ENCODE results near the gene TRMU.

TRMU gene

DNA sequence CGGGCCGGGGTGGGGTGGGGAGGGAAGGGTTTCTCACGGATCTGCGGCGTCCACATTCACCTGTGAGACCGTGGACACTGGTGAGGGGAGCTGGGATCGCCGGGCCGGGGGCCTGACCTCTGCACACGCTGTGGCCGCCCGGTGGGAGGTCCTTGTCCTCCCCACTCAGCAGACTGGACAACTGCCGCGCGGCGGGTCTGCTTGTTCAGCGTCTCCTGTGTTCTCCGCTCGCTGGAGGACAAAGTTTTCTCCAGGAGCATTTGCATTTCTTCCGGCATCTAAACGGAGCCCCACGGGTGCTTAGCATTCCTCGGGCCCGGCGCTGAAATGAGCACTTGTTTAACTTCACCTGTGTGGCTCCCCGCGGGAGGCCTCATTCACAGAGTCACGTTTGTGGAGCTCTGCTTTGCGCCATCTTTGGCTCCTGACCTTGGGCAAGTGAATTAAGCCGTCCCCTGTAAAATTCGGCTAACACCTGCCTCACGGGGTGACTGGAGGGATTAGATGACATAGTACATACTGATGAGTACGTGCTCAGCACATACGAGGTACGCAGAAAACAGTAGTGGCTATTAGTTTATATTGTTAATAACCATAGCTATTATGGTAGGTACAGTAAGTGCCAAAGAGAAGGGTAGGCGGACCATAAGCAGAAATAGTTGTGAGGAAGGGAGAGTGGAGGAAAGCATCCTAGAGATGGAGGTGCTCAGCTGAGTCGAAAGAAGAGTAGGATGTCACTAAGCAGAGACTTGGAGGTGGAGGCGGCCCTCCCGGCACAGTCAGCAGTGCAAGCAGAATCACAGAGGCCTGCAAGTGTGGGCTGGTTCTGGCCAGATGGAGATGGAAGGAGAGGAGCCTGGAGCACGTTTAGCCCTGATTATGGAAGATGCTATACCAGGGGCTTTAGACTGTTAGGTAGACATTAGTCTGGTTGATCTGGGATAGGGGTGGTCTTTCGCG, 885 bp downstream of the TRMU start:
- no peak for DNase-seq (ENCODE audit: low read depth, low spot score)

DNA sequence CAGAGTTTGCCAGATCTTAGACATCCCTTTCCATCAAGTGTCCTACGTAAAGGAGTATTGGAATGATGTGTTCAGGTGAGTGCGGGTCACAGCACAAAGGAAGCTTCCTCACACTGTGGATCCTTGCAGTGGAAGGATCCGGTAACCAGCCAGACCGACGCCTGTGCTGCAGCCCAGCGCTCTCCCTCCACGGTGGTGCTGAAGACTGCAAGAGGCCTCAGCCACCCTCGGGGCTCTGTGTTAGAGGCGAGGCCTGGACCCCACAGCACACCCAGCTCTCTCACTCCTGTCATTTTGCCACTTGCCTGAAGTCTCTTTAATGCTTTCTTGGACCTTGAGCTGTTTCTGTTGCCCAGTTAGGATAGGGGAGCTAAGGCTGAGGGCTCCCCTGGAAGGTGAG, 2.4 kb downstream of the TRMU start:
- no peak for DNase-seq (ENCODE audit: low read depth, low spot score)

DNA sequence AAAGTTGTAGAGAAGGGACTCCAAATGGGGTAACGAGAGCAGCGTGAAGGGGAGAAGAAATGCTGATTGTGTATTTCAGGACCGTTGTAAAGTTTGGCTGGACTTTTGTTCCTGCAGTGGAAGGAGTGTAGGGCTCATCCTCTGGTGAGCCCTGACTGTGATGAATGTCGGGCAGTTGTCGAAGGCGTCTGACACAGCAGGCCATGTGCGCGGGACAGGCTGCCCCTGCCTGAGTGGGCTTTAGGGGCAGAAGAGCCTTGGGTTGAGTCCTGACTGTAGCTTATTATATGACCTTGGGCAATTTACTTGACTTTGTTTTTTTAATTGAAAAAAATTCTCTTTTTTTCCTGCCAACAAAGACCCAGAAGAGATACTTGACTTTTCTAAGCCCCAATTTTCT, 3.1 kb downstream of the TRMU start:
- no peak for DNase-seq (ENCODE audit: low read depth, low spot score)

DNA sequence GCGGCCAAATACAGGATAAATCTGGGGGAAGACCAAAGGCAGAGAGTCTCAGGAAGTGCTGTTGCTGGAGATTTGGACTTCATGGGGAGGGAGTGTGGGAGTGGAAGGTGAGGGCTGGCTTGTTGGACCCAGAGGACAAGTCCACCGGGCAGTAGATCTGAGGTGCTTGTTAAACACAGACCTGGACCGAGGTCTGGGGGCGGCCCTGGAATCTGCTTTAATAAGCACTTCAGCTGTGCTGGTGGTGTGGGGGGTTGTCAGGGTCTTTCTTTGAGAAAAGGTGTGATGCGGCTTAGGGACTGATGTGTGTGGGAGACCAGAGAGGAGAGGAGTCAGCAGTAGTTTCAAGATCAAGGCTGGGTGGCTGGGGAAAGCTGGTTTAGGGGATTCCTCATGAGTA, 4.4 kb downstream of the TRMU start:
- no peak for DNase-seq (ENCODE audit: low read depth, low spot score)

DNA sequence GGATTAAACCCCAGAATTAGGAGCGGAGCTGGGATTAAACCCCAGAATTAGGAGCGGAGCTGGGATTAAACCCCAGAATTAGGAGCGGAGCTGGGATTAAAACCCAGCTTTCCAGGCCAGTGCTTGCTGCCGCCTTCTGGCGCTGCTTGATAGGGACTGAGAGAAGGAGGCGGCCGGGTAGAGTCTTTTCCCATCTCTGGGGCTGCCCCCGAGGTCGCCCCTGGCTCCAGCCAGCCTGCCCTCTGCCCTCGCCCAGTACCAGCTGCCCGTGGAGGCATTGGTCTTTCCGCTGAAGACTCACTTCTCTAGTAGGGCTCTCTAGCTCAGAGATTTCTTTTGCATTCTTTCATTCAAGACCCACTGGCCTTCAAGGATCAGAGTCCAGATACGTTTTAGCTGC, 5.2 kb downstream of the TRMU start:
- DNase-seq (ENCODE audit: low read depth, low spot score) = no peak

DNA sequence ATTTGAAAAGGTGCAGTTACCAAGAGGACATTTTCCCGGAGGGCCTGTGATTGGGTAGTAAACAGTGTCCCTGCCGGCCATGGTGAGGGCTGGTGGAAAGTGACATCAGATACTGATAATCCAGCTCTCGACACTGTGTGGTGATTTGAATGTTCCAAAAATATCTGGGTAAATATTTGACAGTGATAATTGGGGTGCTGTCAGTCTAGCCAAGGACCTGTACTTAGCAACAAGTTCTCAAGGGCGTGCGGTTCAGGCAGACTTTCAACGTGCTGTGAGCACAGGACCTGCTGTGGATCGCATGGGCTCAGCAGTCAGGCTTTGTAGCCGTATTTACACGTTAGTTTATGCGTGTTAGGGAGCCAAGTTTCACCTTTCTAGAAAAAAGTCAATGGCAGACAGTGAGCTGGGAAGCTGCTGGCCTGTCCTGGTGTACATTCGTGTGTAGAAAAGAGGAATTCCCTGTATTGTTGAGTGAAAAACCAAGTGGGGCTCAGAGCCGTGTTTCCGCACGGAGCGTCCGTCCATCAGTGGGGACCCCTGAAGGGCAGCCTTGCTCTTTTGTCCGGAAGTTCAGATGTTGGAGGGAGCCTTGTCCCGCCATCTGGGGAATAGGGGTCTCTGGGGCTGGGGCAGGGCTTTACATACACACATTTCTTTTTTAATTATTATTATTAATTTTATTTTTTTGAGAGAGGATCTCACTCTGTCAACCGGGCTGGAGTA, 11.3 kb downstream of the TRMU start:
- no peak for DNase-seq (ENCODE audit: low read depth, low spot score)

DNA sequence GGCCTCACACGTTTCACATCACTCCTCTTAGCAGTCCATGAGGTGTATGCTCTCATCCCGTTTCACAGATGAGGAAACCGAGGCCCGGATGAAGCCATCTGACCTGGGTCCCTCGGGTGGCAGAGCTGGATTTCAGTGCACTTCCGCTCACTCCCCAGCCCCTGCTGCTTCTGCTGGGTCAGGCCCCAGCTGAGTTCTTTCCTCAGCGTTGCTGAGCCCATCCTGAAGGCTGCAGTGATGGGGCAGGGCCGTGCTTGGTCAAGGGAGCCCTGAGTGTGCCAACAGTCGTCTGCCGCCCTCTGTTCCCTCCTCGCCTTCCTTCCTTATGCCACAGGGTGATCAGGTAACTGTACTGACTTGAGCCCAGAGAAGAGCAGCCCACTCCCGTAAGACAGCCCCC, 12.1 kb downstream of the TRMU start:
- DNase-seq (ENCODE audit: low read depth, low spot score) = no peak

DNA sequence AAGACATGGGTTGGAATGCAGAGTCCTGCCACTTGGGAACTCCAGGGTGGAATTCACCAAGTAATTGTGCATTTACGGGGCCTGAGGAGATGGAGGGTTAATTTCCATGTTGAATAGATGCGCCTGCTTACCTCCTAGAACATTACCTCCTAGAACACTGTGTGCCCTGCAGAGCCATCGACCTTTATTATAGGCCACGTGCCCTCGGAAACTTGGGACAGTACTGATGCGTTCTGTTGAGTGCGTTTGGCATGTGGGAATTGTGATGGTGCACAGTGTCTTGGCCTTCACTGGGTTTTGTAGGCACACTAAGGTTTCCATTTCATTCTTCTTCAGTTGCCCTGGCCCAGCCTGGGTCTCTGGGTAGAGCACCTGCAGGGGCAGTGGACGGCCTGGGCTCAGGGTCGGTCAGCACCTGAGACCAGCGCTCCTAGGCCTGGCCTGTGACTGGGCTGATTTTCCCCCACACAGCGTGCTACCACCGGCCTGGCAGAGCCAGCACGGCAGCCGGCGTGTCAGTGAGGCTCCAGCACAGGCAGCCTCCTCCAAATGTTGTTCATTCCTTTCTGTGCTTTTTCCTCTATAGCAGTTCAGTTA, 12.7 kb downstream of the TRMU start:
- DNase-seq (ENCODE audit: low read depth, low spot score) = no peak

DNA sequence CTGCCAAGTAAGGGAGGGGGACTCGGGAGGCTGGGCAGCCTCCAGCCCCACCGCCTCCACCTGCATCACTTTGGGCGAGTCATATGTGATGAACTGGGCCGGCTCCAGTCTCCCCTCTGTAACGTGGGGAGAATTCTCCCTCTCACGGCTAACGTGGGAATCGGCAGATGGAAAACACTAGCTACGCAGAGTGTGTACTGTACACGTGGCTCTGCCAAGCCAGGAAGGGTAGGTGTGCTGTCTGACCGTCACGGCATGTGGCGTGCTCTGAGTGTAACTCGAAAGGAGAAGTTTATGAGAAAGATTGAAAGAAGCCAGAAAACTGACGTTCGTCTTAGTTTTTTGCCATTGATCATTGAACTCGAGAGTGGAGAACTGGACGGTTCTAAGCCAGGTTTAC, 13.7 kb downstream of the TRMU start:
- no peak for DNase-seq (ENCODE audit: low read depth, low spot score)

DNA sequence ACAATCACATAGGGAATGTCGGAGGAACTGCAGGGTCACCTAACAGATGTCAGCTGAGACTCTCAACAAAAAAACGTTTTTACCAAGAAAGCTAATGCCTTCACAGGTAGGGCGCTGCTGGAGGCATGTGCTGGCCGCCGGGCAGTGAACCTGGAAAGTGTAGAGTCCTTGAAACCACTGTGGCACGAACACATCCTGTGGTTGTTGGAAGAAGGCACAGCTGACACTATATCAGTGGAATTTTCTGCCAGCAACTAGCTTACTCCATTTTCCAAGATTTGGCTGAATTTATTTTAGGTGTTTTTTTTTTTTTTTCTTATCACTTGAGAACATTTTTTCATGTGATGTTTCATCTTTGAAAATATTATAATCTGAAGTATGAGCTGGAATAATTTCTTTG, 14.2 kb downstream of the TRMU start:
- no peak for DNase-seq (ENCODE audit: low read depth, low spot score)

DNA sequence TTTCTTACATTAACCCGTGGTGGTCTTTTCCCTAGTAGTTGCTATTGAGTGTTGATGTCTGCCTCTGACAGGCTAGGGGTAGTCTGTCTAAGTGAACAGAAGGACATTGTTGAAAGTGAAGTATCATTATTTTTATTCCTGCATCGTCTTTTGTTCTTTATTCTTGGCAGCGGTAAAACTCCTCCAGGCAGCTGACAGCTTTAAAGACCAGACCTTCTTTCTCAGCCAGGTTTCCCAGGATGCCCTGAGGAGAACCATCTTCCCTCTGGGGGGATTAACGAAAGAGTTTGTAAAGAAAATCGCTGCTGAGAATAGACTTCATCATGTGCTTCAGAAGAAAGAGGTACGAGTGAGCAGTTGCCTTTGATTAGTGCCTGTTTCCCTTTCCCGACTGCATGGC, 14.6 kb downstream of the TRMU start:
- DNase-seq (ENCODE audit: low read depth, low spot score) = no peak

DNA sequence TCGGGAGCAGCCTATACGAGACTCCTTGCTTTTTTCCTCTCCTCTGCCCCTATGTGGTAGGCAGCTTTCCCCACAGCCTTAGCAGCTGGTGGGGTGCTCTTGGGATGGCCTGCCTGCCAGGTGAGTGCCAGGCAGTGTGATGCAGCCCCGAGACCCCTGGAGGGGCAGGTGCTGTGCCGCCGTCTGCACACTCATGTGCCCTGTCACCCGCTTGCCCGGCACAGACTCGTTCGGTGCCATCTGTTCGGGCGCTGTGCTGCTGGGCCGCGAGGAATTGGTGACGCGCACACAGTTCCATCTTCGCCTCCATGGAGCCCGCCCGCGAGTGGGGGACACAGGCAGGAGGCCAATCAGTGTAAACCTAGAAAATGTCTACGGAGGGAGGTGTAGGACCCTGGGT, 15.1 kb downstream of the TRMU start:
- DNase-seq (ENCODE audit: low read depth, low spot score) = no peak

DNA sequence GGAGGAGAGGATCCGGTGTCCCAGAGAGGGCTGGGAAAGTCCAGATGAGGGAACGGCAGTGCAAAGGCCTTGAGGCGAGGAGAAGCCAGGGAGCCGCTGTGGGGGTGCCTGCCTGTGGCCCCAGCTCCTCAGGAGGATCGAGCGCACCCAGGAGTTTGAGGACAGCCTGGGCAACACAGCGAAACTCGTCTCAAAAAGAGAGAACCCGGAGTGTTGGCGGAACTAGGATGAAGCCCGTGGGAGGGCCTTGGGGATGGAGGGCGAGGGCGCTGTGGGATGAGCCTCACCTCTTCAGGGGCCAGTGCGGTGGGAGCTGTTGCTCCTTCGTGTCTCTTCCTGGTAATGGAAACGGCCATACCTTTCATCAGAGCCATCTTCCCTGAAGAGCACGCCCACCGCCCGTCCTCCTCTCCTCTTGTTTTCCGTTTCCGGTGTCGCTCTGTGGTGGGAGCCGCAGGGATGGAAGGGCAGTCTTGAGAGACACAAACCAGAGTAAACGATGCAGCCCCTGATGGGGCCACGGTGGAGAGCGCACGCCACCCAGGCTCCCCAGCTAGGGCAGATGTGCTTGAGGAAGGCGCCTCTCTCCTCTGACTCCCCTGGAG, 15.7 kb downstream of the TRMU start:
- DNase-seq (ENCODE audit: low read depth, low spot score) = no peak

DNA sequence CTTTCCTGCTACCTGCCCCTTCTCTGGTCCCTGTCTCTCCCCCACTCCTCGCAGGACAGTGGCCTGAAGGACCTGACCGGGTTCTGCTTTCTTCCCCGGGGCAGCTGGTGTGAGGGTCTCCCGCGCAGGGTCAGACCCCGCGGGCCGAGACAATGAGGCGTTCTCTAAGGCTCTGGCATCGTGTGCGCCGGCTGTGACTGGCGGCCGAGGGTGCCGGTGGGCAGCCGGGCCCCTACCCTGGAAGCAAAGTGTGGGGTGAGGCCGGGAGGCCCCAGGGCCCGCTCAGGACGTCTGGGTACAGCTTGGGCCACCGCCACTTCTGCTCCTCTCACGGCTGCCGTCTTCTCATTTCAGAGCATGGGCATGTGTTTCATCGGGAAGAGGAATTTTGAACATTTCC, 16.3 kb downstream of the TRMU start:
- DNase-seq (ENCODE audit: low read depth, low spot score) = no peak

DNA sequence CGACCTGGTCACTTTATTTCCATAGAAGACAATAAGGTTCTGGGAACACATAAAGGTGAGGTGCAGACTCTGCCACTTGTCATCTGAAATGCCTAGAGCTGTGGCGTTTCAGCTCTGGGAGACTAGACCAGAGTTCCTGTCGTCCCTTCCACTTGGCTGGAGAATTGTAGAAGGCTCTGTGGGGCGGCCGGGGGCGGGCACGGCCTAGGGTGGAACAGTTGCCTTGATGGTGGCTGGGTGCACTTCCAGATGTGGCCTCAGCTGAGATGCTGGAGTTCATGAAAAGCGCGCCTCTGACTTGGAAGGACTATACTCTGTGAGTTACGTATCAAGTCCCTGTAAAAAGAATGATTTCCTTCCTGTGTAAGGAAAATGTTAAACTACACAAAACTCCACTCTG, 16.8 kb downstream of the TRMU start:
- no peak for DNase-seq (ENCODE audit: low read depth, low spot score)

DNA sequence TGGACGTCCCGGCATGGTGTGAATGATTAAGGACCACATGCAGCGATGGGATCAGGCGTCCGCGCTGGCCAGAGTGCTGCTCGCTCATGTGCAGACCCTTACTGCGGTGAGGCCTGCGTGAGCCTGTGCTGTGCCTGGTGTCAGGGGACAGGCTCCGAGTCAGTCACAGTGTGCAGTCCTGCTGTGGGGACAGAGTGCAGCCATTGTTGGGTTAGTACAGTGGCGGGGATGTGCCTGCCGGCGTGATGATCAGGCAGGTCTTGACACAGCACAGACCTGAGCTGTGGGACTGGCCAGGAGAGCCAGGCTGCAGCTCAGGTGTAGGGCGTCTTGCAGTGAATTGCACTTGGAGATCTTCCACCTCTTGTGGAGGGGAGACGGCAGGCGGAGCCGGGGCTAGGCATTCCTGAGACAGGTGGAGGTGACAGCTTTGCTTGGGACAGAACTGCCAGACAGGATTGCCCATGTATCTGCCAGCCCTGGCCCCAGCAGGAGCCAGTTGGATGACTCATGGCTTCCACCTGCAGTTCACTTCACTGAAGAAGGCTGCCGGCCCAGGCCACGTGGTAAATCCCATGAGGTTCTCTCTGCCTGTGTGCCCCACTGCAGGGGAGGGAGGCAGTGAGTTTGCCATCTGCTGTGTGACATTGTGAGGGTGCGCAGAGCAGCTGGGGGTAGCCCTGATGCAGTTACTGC, 17.3 kb downstream of the TRMU start:
- DNase-seq (ENCODE audit: low read depth, low spot score) = no peak

DNA sequence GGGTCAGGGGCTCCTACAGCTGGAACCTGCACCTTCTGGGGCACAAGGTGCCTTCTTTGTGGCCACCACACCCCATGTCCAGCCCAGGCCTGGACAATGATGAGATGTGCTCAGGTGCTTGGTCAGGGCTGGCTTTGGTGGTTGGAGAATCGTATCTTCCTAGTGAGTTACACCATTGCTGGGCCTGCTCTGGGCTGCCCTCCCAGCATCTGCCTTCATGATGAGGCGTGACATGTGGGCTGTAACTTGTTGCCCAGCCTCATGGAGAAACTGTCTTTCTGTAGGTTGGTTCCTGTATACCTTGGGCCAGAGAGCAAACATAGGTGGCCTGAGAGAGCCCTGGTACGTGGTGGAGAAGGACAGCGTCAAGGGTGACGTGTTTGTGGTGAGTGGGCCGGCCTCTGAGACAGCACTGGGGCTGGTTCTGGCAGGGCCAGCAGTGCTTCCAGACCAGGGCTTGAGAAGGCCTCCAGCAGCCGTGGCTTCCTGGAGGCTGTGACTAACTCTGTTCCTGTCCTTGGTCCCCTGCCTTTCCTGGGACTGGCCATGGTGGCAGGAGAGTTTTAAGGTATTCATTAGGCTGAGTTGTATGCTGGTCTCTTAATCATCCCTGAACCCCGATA, 18.1 kb downstream of the TRMU start:
- no peak for DNase-seq (ENCODE audit: low read depth, low spot score)

DNA sequence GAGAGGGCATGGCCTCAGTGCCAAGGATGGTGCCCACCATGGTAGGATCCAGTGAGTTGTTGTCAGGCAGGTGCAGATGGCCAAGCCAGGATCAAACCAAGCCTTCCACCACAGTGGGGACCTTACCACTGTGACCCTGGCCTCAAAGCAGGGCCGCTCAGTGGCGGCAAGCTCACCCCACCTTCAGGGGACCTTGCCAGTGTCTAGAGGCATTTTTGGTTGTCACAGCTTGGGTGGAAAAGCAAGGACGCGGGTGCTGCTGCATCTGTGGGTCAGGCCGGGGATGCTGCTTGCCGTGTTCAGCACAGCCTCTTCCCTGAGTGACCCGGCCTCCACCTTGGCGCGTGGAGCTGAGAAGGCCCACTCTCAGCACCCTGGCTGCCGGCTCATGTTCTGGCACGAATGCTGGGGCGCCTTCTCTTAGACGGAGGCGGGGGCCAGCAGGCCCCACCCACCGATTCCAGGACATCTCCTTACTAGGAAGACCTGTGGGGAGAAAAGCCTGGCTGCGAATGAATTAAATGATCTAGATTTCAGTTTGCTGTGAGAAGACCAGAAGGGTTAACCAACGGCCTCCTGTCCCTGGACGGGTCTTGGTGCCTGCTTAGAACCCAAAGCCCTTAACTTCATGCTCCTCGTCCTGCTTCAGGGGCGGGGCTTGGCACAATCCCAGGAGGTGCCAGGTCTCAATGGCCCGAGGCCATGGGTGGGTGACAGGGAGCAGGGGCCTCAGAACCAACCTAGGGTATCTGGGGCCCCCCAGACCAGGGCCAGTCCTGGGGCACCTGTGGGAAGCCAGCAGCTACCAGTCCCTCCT, 18.9 kb downstream of the TRMU start:
- DNase-seq (ENCODE audit: low read depth, low spot score) = no peak

DNA sequence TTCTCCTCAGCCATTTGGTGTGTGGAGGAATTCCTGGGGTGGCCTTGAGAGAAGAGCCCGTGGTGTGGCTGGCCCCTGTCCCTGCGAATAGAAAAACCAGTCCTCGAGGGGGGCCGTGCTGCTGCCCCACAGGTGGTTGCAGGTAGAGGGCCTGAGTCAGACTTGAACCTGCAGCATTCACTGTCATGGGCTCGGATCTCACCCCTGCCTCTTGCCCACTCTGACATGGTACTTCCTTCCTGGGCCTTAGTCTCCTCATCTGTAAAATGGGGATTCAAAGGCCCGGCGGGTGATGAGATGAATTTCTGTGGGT, 19.4 kb downstream of the TRMU start:
- no peak for DNase-seq (ENCODE audit: low read depth, low spot score)

DNA sequence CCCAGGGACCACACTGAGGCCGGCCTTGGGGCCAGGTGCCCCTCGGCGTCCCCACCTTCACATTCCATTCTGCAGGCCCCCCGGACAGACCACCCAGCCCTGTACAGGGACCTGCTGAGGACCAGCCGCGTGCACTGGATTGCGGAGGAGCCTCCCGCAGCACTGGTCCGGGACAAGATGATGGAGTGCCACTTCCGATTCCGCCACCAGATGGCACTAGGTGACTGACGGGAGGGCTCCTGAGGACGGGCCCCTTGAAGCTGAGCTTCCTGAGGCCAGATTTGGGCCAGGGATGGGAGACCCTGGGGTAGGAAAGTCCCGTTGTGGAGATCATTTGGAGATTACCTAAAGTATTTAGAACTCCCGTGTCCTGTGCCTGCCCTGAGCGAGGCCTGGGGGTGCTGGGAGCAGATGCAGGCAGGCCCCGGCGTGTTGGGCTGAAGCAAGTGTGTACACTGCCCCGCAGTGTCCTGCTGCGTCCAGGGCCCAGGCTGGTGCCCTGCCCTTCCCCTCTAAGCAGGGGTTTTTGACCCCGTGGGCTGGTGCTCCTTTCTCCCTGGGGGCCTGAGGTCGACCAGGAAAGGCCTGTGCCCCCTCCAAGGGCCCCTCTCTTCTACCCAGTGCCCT, 20.0 kb downstream of the TRMU start:
- peak; percentile 31 for DNase-seq (ENCODE audit: low read depth, low spot score)

All from smooth muscle cell of the brain vasculature (primary cell).